NCI-H748 (cell line): ENCODE data around the gene ANKH.

Experiments used
- DNase-seq: peaks from one replicate; lab custom pipeline; 2025; ENCODE audit not compliant: unreplicated experiment; lab: John Stamatoyannopoulos, UW

The ANKH gene

GRCh38 chr5:14721990-14722656, 149.5 kb downstream of the ANKH start:
- DNase-seq = peak; percentile 98

- DNase-seq = no peak
Measured at GRCh38 chr5:14720236-14720923, 151.2 kb downstream of the ANKH start.

- no peak for DNase-seq
Measured at GRCh38 chr5:14718778-14719177, 152.8 kb downstream of the ANKH start.

GRCh38 chr5:14716755-14717752, 154.5 kb downstream of the ANKH start:
- no peak for DNase-seq

GRCh38 chr5:14715481-14715880, 156.1 kb downstream of the ANKH start:
- no peak for DNase-seq

- DNase-seq = peak; percentile 67
Measured at GRCh38 chr5:14714706-14715105, 156.9 kb downstream of the ANKH start.

GRCh38 chr5:14713476-14714390, 157.8 kb downstream of the ANKH start:
- DNase-seq = no peak

GRCh38 chr5:14712666-14713065, 158.9 kb downstream of the ANKH start:
- no peak for DNase-seq

GRCh38 chr5:14712131-14712530, 159.4 kb downstream of the ANKH start:
- DNase-seq = no peak

- no peak for DNase-seq
Measured at GRCh38 chr5:14710313-14710994, 161.1 kb downstream of the ANKH start.

- no peak for DNase-seq
Measured at GRCh38 chr5:14708551-14708950, 163.0 kb downstream of the ANKH start.

- no peak for DNase-seq
Measured at GRCh38 chr5:14707811-14708390, 163.7 kb downstream of the ANKH start.

GRCh38 chr5:14706615-14707021, 165.0 kb downstream of the ANKH start:
- no peak for DNase-seq

- no peak for DNase-seq
Measured at GRCh38 chr5:14705556-14705955, 166.0 kb downstream of the ANKH start.

- no peak for DNase-seq
Measured at GRCh38 chr5:14702238-14702839, 169.2 kb downstream of the ANKH start.

GRCh38 chr5:14701556-14701955, 170.0 kb downstream of the ANKH start:
- DNase-seq = no peak

GRCh38 chr5:14700478-14701436, 170.8 kb downstream of the ANKH start:
- DNase-seq = no peak

- no peak for DNase-seq
Measured at GRCh38 chr5:14699807-14700400, 171.7 kb downstream of the ANKH start.
